Activated gamma-delta T cell (primary cell): Measurements from ENCODE around the gene ZNF175.

ENCODE experiments used
- DNase-seq: peaks from one replicate; lab custom pipeline; 2025; lab: John Stamatoyannopoulos, UW

The ZNF175 gene

DNA sequence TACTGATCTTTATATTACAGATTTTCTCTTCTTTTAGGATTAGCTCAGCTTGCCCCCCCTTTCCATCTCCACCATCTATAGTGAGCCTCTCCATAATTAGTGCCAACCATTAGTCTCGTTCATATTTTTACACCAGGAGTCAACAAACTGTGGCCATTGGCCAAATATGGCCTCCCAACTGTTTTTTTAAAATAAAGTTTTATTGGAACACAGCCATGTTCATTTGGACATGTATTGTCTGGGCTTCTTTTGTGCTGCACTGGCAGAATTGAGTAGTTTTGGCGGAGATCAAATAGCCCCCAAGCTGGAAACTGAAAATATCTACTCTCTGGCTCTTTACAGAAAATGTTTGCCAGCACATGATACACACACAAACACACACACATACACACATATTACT, 18.4 kb downstream of the ZNF175 start:
- no peak for DNase-seq

DNA sequence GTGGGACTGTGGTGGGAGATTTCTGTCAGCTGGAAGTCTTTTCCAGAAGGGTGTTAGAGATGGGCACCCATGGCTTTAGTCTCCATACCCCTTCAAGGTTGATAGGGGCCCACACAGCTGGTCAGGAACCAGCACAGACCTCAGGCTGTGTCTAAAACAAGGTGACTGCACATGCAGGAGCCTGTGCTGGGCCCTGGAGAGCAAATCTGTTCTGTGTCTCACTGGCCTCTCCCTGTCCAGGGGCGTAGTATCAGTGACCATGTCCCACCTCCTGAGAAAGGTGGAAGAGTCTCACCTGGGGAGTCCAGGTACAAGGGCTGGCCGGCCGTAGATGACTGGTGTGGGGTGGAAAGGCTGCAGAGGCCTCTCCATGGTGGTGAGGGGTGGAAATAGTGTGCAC, 19.4 kb downstream of the ZNF175 start:
- DNase-seq = no peak

DNA sequence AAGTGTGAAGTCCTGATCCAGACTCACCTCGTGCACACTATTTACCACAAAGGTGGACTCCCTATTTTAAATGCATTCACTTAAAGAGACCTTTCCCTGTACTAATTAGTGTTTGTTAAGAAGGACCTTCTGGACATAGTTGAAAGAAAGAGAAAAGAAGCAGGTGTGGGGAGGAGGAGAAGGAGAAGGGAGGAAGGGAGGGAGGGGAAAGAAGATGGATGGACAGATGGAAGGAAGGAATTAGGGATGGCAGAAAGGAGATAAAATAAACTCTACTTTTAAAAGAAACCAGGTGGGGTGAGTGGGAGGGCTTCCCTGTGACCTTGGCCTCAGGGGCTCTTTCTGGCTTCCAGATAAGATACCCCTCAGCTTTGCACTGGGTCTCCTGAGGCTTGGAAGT, 21.4 kb downstream of the ZNF175 start:
- no peak for DNase-seq

DNA sequence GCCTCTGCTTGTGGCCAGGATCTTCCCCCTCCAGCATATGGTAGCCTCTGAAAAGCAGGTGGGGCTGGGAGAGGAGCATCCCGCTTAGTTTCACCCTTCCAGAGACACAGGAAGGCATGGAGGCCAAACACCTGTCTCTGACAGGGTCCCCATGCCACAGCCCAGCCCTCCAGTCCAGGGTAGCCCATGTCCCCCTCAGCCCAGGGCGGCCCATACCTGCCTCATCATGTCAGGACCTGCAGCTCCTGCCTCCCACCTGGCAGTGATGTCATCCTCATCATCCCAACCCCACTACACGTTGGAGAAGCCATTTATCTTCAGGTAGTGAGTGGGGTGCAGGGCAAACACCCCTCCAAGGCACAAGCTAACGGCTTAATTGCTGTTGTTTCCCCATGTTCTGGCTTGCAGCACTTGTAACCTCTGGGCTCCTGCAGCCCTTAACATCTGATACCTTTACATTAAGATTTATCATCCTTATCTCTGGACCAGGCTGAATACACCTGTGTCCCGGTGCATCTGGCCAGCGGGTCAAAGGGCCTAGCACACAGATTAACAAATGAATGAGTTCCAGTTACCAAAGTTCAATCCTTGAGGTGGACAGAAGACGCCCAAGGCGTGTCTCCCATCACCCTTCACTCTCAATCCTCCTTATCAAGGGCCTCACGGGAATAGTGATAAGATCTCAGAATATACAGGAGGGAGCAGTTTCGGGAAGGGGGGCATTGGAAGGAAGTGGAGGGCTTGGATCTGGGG, 22.2 kb downstream of the ZNF175 start:
- DNase-seq = no peak

DNA sequence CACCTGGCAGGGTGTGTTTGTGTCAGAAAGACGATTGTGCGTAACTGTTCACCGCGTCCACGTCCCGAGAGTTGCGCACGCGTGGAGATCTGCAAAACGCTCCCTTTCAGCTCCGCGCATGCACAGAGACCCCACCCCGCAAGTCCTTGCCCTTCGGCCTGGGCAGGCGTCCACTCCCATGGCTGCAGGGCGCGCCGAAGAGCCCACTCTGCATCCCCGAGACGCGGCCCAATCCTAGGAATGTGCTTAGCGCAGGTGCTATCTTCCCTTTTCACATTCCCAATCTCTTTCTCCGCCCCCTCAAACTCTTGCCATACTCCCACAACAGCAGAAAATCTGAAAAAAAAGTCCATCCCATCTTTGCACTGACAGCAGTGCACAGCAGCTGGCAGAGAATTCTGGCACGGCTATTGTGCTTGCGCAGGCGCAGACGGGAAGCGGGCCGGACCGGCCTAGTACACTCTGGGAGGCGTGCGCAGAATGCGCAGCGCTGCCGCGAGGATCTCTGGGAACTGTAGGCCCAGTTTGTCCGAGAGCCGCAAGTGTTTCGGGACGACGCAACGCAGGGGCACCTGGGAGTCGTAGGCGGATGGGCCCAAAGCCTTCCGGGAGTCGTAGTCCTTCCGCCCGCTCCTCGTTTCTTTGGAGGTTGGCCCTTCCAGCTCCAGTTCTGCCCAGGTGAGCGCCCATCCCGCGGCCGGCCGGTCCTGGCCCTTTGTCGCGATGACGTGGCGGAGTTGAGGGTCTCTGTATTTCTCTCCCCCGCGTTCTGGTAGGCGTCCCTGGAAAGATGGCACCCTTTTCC, 23.1 kb downstream of the ZNF175 start:
- DNase-seq = peak; percentile 93

DNA sequence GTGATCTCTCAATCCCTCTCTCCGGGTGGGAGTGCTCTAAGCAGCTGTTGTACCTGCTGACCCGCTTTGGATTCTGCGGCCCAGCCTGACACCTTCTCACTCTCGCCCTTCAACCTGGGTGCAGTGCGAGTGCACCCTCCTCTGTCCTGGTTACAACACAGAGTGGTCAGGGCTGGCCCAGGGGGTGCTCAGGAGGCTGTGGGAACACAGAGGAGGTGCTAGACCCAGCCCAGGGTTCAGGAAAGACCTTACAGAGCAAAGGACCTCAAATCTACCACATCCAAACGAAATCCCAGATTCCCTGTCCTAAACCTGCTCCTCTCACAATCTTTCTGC, 23.7 kb downstream of the ZNF175 start:
- DNase-seq = no peak

DNA sequence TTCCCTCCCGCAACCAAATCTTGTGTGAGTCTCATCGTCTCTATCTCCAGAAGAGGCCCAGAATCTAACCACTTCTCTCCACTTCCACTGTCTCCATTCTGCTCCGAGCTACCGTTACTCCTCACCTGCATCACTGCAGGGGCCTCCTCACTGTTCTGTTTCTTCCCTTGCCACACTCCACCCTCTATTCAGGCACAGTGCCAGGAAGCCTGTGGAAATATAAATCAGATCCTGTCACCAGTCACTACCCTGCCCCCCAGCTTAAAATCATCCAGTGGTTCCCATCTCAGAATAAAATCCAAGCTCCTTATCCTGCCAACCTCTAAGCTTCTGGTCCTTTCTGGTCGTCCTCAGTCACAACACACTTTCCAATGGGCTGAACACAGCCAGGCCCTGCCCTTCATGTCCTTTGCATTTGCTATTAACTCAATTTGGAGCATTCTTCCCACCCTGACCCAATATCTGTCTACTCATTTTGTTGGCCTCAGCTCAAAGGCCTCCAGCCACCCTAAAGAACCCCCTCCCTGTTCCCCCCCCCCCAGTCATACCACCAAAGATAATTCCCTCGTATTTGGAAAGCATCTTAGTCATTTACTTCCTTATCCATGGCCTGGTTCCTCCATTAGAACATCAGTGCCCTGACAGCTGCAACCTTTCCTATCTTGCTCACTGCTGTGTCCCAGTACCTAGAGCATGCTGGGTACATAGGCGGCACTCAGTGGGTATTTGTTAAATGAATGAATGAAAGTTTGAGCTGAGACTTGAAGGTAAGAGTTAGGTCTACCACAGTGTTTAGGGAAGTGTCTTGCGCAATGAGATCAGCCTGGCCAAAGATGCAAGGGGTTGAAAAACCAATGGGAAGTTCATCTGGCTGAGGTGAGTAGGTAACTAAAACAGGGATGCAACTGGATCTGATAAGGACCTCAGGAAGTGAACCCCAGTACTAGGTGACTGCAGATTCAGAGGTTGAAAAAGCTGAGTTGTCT, 24.4 kb downstream of the ZNF175 start:
- DNase-seq = no peak

DNA sequence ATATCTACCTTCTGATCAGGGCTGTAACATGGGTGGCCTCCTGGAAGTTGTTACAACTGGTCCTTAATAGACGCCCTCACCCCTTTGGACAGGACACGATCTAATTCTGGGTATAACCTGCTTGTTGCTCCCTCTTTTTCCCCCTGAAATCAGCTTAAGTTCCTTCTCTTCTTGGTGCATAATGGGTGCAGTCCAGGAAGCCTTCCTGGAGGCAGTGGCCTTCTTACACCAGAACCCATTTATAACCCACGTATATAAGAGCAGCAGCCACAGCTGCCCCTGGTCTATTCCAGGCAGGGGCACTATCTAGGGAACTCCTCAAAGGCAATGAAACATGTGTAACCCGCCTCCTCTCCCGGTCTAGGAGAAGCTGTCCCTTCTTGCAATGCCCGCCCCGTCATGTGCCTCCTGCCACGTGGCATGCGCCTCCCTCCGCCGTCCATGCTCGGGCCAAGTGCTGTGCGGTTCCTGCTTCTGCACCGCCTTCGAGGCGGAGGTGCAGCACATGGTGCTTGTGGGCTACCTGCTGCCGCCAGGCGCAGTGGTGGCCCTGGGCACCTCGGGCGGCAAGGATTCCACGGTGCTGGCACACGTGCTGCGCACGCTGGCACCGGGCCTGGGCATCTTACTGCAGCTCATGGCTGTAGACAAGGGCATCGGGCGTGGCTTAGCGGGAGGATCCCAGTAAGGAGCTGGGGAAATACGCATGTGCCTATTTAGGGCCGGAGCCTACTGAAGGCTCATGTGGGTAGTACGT, 27.3 kb downstream of the ZNF175 start:
- no peak for DNase-seq

DNA sequence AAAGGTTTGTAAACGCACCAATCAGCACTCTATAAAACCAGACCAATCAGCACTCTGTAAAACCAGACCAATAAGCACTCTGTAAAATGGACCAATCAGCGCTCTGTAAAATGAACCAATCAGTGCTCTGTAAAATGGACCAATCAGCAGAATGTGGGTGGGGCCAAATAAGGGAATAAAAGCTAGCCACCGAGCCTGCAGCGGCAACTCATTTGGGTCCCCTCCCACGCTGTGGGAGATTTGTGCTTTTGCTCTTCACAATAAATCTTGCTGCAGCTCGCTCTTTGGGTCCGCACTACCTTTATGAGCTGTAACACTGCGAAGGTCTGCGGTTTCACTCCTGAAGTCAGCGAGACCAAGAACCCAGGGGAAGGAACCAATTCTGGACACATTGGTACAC, 28.0 kb downstream of the ZNF175 start:
- no peak for DNase-seq

DNA sequence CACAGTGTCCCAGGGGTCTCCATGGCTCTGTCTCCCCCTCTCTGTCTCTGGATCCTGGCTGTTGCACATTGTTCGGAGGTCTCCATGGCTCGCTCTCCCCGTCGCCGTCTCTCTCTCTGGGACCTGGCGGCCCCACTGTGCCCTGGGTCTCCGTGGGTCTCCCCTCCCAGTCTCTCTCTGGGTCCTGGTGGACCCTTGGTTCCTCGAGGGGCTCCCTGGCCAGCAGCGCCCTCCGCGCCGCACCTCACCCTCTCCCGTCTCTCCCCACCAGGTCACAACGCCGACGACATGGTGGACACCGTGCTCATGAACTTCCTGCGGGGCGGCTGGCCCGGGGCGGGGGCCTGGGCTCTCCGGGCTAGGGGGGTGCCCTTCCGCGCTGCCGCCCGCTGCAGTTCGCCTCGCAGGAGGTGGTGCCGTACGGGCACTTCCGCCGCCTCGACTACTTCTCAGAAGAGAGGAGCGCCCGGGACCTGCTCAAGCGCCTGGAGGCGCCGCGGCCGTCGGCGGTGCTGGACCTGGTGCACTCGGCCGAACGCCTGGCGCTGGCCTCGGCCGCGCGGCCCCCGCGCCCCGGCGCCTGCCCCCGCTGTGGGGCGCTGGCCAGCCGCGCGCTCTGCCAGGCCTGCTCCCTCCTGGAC, 30.0 kb downstream of the ZNF175 start:
- peak; percentile 23 for DNase-seq

DNA sequence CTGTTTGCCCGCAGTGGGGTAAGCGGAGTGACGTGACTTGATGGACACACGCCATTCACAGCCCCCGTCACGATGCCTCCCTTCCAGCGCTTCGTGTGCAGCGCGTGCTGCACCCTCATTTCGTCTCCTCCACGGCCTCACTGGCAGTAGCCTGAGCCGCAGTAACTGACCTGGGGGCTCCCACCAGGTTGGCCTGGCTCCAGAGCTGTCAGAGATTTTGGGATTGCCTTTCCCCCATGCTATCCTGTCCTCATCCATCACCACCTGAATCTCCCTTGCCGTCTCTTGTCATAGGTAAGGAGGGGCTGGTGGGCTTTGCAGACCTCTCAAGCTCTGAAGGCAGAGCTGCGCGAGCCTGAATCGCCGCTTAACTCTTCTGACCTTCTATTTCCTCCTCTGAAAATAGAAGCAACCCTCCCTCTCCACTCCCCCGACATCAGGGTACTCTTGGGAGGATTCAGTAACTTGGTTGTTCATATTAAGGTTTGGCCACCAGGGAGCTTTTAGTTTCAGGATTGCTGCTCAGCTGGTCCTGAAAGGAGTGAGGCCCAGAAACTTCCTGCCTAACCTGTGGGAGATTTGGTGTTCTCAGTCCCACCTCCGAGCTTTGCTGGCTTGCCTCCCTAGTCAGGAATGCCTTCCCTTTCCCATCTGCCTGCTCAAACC, 31.2 kb downstream of the ZNF175 start:
- no peak for DNase-seq

DNA sequence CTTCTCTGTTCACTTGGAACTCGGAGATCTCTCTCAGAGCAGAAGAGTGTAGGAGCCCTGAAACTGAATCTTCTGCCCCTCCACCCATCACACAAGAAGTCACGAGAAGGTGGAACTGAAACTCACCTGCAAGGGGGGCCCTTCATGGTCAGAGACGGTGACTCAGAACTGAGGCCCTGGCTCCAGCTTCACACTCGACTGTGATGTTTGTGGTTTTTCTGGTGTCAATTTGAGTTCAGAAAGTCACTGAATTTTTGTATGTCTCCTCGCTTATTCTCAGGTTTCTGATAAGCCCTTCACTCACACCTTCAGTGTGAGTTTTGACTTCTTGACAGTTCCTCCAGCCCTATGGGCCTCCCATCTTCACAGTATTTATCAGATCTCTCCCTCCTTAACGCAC, 36.0 kb downstream of the ZNF175 start:
- no peak for DNase-seq

DNA sequence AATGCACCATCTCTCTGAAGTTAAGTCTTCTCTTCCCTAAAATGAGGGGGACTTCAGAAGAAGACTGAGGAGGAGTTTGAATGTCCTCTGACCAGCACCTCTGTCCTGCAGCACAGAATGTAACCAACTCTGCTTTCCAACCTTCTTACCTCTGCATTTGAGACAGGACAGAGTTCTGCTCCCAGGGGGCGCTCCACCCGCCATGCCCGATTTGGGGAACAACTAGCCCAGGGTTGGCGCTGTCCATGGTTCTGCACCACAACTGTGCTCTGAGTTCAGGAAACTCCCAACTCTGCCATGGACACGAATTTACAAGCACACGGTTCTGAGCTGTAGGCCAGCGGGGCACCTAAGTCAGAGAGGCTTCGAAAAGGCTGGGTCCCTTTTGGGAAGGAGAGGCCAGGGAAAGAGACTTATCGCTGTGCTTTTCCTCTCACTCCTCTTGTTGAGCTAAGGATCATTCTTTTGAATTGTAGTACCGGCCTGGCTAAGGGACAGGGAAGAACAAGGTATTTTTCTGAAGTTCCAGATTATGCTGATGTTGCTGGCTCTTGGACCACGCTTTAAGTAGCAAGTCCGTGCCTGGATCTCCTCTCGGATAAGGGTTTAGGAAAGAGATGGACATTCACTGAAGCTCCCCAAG, 37.0 kb downstream of the ZNF175 start:
- DNase-seq = no peak

DNA sequence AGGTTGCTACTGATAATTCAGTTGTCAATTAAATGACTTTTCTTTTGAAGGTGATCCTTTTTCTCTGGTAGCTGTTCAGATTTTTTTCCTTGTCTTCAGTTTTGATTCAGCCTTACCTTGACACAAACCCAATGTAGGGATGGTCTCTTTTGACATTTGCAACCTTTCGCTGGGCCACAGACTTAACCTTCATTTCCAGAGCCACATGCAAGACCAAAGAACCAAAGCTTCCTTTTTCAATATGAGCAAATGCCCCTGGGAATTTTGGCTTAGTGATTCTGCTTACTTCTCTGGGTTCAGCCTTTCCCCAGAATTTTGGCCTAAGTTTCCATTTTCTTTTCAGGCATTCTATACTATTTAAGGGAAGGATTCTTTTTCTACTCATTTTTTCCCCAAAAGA, 39.5 kb downstream of the ZNF175 start:
- no peak for DNase-seq

DNA sequence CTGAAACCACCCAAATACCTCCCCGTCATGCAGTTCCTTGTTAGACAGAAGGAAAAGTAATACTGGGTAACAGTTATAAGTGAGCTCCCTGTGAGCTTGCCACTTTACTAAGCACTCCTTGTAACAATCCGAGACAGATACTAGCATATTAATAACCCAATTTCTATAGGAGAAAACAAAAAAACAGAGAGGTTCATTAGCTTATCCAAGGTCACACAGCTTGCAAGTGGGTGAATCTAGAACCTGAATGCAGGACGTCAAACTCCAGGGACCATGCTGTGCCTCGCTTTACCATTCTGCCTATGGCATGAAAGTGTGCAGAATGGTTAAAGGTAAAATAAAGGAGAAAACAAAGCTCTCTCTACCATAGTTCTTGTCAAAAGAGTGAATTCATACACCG, 43.7 kb downstream of the ZNF175 start:
- no peak for DNase-seq

DNA sequence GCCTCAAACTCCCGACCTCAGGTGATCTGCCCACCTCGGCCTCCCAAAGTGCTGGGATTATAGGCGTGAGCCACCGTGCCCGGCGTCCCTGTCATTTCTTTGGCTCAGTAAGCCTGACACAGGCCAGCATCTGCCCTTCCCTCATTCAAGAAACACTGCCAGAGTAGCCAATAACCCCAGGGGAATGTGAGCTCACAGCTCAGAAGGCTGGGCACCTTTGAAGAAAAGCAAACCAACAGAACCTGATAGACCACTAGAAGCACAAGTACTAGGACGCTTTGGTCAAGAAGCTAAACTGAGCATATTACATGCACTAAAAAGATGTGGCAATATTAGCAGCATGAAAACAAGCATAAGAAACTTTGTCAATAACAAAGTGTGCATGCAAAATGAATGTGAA, 44.9 kb downstream of the ZNF175 start:
- no peak for DNase-seq

DNA sequence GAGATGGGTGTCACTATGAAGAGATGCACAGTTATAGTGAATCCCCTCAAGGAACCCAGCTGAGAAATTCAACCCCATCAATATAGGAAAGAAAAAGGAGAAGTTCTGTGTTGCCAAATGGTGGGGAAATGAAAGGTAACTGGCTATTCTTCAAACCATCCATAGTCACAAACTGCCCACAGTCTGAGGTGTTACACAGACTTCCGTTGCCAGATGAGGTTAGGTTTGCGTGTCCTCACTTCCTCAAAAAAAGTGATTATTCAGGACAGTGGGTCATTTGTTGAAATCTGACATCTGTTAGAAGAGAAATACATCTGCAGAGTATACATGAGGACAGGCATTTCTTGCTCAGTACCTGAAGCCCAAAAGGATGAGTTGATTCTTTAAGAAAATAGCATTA, 50.1 kb downstream of the ZNF175 start:
- DNase-seq = no peak

DNA sequence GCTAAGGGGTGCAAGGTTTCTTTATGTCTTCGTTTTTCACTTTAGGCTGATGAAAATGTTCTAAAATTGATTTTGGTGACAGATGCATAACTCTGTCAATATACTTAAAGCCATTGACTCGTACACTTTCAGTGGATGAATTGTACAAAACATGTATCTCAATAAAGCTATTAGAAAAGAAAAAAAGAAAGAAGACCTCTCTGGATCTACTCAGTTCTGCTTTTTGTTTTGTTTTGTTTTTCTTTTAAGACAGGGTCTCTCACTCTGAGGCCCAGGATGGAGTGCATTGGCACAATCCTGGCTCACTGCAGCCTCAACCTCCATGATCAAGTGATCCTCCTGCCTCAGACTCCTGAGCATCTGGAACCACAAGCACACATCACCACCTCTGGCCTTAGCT, 55.6 kb downstream of the ZNF175 start:
- DNase-seq = no peak

DNA sequence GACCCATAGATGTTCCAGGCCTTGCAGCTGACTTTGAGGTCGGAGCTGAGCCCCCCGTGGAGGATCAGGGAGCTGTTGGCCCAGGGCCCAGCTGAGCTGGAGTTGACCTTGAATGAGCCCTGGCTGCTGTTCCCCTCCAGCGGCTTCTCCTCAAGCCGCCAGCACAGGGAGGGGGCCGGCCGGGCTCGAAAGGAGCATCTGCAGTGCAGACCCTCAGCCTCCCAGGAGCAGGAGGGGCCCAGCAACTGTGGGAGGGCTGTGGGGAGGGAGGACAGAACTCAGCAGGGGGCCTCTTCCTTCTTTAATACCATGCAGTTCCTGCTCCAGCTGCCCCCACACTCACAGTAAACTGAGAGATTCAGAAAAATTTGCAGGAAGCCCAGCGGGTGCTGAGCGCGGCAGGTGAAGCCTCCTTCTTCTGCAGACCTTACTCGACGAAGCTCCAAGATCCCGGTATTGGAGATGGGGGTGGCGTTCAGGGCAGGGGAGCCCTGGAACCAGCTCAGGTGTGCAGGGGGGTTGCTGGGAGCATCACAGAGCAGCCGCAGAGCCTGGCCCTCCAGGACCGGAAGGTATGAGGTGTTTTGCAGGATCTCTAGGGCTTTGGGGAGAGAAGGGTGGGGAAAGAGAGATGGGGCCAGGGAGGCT, 56.5 kb downstream of the ZNF175 start:
- DNase-seq = no peak
